Astrocyte (in vitro differentiated cells and primary cell): ENCODE measurements around the gene ODAPH. TPM values are rescaled to one million over a fixed set of nuclear protein-coding genes. Genes with fewer than 3 reads are reported as not detected.

ENCODE experiments used
- DNase-seq: peaks from one replicate; pipeline ENCODE4 v3.0.0-alpha.2; 2010; ENCODE audit warnings: low read depth
- FAIRE-seq: peaks from 2 replicates; lab custom pipeline; 2011; peaks lifted over from hg19 to GRCh38; lab: Jason Lieb, UNC
- H2AFZ ChIP-seq: 2 replicates; pipeline ENCODE4 v1.6.0; 2012; ENCODE audit warnings: low read depth, low read length, inconsistent platforms
- H3K27ac ChIP-seq: 2 replicates; pipeline ENCODE4 v1.5.1; 2011; ENCODE audit warnings: low read depth, low read length, inconsistent platforms
- H3K27me3 ChIP-seq: 2 replicates; pipeline ENCODE4 v1.6.0; 2011; ENCODE audit warnings: low read length, inconsistent platforms; ENCODE audit not compliant: insufficient read depth
- H3K36me3 ChIP-seq: 2 replicates; pipeline ENCODE4 v1.5.1; 2011; ENCODE audit warnings: low read length, inconsistent platforms; ENCODE audit not compliant: insufficient read depth
- H3K4me1 ChIP-seq: 2 replicates; pipeline ENCODE4 v1.5.1; 2011; ENCODE audit warnings: low read length, inconsistent platforms; ENCODE audit not compliant: insufficient read depth
- H3K4me2 ChIP-seq: 2 replicates; pipeline ENCODE4 v1.6.0; 2012; ENCODE audit warnings: low read length, inconsistent platforms
- H3K4me3 ChIP-seq: 2 replicates; pipeline ENCODE4 v1.5.1; 2011; ENCODE audit warnings: low read depth, mild to moderate bottlenecking, low read length, inconsistent platforms; ENCODE audit not compliant: insufficient read depth
- H3K79me2 ChIP-seq: 2 replicates; pipeline ENCODE4 v1.6.0; 2012; ENCODE audit warnings: mild to moderate bottlenecking, low read length, inconsistent platforms; ENCODE audit not compliant: insufficient read depth
- H3K9ac ChIP-seq: 2 replicates; pipeline ENCODE4 v1.6.0; 2012; ENCODE audit warnings: mild to moderate bottlenecking, low read length, inconsistent platforms
- H3K9me3 ChIP-seq: 2 replicates; pipeline ENCODE4 v1.5.1; 2012; ENCODE audit warnings: low read depth, mild to moderate bottlenecking, low read length, inconsistent platforms; ENCODE audit not compliant: insufficient read depth
- H4K20me1 ChIP-seq: 2 replicates; pipeline ENCODE4 v1.6.0; 2012; ENCODE audit warnings: low read length, inconsistent platforms; ENCODE audit not compliant: insufficient read depth
- H3K27ac Mint-ChIP-seq: one replicate; pipeline ENCODE4 v1.8.0; 2021; ENCODE audit warnings: mild to moderate bottlenecking, mixed read lengths; ENCODE audit not compliant: unreplicated experiment
- H3K27me3 Mint-ChIP-seq: one replicate; pipeline ENCODE4 v1.8.0; 2021; ENCODE audit warnings: low read depth, mixed read lengths; ENCODE audit not compliant: unreplicated experiment
- H3K36me3 Mint-ChIP-seq: one replicate; pipeline ENCODE4 v1.8.0; 2021; ENCODE audit warnings: low read depth, mixed read lengths; ENCODE audit not compliant: unreplicated experiment
- H3K4me1 Mint-ChIP-seq: one replicate; pipeline ENCODE4 v1.8.0; 2021; ENCODE audit warnings: low read depth, mixed read lengths; ENCODE audit not compliant: unreplicated experiment
- H3K4me3 Mint-ChIP-seq: one replicate; pipeline ENCODE4 v1.8.0; 2021; ENCODE audit warnings: mild to moderate bottlenecking, moderate library complexity, mixed read lengths; ENCODE audit not compliant: unreplicated experiment
- H3K9me3 Mint-ChIP-seq: one replicate; pipeline ENCODE4 v1.8.0; 2021; ENCODE audit warnings: mild to moderate bottlenecking, mixed read lengths; ENCODE audit not compliant: unreplicated experiment
- EZH2 ChIP-seq: IDR thresholded peaks from 2 replicates; pipeline ENCODE4 v1.6.1; 2012; ENCODE audit warnings: mild to moderate bottlenecking, low read length, inconsistent platforms; ENCODE audit not compliant: insufficient read depth
- total RNA-seq: library from RNA; stranded (reverse); gene quantifications from 2 replicates; pipeline ENCODE4 v1.2.1, GENCODE V29; 2021
- TF ChIP-seq, protein P1 (sequence below): IDR thresholded peaks from 2 replicates; pipeline ENCODE4 v1.5.1; 2011; ENCODE audit warnings: low read depth, mild to moderate bottlenecking, inconsistent platforms, low read length, moderate library complexity; ENCODE audit not compliant: insufficient read depth

The ODAPH gene
- total RNA-seq, 1 donor from 2014 or later = 55.3 TPM

DNA sequence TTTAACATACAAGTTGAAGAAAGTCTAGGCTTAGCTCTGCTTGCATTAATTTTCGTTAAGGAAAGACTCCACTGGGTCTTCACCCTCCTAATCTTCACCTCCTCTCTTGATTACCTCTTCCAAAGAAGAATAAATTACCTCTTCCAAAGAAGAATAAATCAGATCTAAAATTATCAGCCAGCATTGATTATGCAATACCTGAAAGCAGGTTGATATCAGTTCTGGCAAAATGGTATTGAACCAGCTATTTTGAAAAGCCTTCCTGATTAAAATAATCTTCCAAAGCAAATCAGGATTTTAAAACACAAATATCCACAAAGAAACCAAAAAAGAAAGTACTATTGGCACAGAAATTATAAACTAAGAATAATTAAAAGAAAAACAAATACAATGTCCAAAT is 37.5 kb downstream of the ODAPH start:
- Histone ChIP-seq H3K79me2 (no peaks in the 10 kb centered on the region), H3K27ac (no peak overlapping the region), H3K4me2 (no peak overlapping the region), H3K9ac (no peak overlapping the region), H3K4me3 (no peak overlapping the region), H3K9me3 (no peaks in the 10 kb centered on the region), H3K4me1 (no peaks in the 10 kb centered on the region), H3K27me3 (no peaks in the 10 kb centered on the region), H4K20me1 (no peaks in the 10 kb centered on the region), H3K36me3 (no peaks in the 10 kb centered on the region), H2AFZ (no peak overlapping the region)
- no peak for DNase-seq
- Mint-ChIP-seq H3K9me3 (no peaks in the 10 kb centered on the region), H3K27me3 (no peaks in the 10 kb centered on the region), H3K4me1 (peaks cover 2% of the 10 kb centered on the region), H3K27ac (no peak overlapping the region), H3K4me3 (no peak overlapping the region), H3K36me3 (no peaks in the 10 kb centered on the region)
- FAIRE-seq = no peak
- TF ChIP-seq, protein P1, sequence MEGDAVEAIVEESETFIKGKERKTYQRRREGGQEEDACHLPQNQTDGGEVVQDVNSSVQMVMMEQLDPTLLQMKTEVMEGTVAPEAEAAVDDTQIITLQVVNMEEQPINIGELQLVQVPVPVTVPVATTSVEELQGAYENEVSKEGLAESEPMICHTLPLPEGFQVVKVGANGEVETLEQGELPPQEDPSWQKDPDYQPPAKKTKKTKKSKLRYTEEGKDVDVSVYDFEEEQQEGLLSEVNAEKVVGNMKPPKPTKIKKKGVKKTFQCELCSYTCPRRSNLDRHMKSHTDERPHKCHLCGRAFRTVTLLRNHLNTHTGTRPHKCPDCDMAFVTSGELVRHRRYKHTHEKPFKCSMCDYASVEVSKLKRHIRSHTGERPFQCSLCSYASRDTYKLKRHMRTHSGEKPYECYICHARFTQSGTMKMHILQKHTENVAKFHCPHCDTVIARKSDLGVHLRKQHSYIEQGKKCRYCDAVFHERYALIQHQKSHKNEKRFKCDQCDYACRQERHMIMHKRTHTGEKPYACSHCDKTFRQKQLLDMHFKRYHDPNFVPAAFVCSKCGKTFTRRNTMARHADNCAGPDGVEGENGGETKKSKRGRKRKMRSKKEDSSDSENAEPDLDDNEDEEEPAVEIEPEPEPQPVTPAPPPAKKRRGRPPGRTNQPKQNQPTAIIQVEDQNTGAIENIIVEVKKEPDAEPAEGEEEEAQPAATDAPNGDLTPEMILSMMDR = no peak
- no peak for TF ChIP-seq EZH2

DNA sequence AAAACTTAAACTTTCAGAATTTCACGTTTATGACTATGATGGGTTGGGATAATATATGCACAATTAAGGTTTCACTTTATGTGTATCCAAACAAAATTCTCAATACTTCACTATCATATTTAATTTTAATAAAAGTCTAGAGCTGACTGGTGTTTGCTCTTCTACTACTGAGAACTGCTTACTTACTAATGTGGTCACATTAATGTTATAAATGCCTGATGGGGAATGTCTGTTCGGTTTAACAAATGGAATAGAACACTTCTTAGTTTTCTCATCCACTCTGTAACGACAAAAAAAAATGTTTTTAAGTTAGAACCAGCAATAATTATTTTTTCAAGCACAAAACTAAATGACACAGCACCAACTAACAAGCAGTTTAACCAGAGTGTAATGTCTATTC is 40.2 kb downstream of the ODAPH start:
- TF ChIP-seq, protein P1 = no peak
- no peak for TF ChIP-seq EZH2
- Histone ChIP-seq H3K4me2 (no peak overlapping the region), H3K4me1 (no peaks in the 10 kb centered on the region), H2AFZ (no peak overlapping the region), H3K36me3 (no peaks in the 10 kb centered on the region), H3K9ac (no peak overlapping the region), H3K27ac (no peak overlapping the region), H3K79me2 (no peaks in the 10 kb centered on the region), H3K27me3 (no peaks in the 10 kb centered on the region), H4K20me1 (no peaks in the 10 kb centered on the region), H3K9me3 (no peaks in the 10 kb centered on the region), H3K4me3 (no peak overlapping the region)
- FAIRE-seq = no peak
- no peaks in the 10 kb centered on the region for H3K36me3 Mint-ChIP-seq
- H3K4me1 Mint-ChIP-seq = peaks cover 7% of the 10 kb centered on the region
- no peak overlapping the region for H3K27ac Mint-ChIP-seq
- H3K9me3 Mint-ChIP-seq = no peaks in the 10 kb centered on the region
- H3K27me3 Mint-ChIP-seq = no peaks in the 10 kb centered on the region
- H3K4me3 Mint-ChIP-seq = no peak overlapping the region
- no peak for DNase-seq

DNA sequence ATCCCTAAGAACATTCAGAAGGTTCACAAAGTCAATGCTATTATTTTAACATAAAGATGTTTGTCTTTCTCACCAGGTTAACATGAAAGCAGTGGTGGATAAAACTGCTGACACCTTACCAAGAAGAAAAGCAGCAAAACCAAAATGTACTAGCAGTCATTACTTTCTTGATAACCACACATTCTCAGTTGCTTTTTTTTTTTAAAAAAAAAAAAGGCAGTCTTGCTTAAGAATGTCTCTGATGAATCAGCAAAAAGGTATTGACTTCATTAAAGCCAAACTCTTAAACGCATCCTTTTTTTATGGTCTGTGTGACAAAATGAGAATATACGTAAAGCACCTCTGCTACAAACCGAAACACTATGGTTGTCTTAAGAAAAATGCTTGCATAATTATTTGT is 42.5 kb downstream of the ODAPH start:
- H3K4me3 ChIP-seq = no peak overlapping the region
- no peaks in the 10 kb centered on the region for H3K79me2 ChIP-seq
- peaks cover 7% of the 10 kb centered on the region for H3K4me1 Mint-ChIP-seq
- H3K27me3 ChIP-seq = no peaks in the 10 kb centered on the region
- no peaks in the 10 kb centered on the region for H3K9me3 ChIP-seq
- no peak overlapping the region for H3K4me2 ChIP-seq
- no peaks in the 10 kb centered on the region for H3K27me3 Mint-ChIP-seq
- H3K36me3 Mint-ChIP-seq = no peaks in the 10 kb centered on the region
- peak overlapping the region; percentile 63 for H3K27ac Mint-ChIP-seq
- DNase-seq = peak; percentile 76
- no peaks in the 10 kb centered on the region for H3K4me1 ChIP-seq
- no peak overlapping the region for H3K9ac ChIP-seq
- no peaks in the 10 kb centered on the region for H3K9me3 Mint-ChIP-seq
- no peaks in the 10 kb centered on the region for H4K20me1 ChIP-seq
- no peaks in the 10 kb centered on the region for H3K36me3 ChIP-seq
- no peak overlapping the region for H3K4me3 Mint-ChIP-seq
- TF ChIP-seq EZH2 = no peak
- TF ChIP-seq, protein P1 = no peak
- FAIRE-seq = peak; percentile 43
- H2AFZ ChIP-seq = no peak overlapping the region
- no peak overlapping the region for H3K27ac ChIP-seq
